ENCODE measurements around the gene MAP2K1.

DNA sequence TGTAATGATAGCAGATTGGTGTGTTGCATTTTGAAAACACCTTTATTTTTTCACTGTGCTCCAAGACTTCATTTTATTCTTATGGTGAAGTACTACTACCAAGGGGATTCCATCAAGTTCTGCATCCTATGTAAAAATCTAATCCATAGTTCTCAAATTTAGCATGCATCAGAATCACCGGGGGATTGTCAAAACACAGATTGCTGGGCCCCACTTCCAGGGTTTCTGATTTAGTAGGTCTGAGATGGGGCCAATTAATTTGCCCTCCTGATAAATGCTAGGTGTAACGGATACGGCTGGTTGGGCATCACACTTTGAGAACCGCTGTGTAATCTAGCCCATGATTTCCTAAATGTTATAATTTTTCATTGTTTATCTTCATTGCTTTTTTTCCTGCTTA, 119.1 kb downstream of the MAP2K1 start:
- TF ChIP-seq, protein P1, sequence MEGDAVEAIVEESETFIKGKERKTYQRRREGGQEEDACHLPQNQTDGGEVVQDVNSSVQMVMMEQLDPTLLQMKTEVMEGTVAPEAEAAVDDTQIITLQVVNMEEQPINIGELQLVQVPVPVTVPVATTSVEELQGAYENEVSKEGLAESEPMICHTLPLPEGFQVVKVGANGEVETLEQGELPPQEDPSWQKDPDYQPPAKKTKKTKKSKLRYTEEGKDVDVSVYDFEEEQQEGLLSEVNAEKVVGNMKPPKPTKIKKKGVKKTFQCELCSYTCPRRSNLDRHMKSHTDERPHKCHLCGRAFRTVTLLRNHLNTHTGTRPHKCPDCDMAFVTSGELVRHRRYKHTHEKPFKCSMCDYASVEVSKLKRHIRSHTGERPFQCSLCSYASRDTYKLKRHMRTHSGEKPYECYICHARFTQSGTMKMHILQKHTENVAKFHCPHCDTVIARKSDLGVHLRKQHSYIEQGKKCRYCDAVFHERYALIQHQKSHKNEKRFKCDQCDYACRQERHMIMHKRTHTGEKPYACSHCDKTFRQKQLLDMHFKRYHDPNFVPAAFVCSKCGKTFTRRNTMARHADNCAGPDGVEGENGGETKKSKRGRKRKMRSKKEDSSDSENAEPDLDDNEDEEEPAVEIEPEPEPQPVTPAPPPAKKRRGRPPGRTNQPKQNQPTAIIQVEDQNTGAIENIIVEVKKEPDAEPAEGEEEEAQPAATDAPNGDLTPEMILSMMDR (IDR thresholded peaks at IDR 0.05), result no peak
- TF ChIP-seq POLR2A (IDR thresholded peaks at IDR 0.05), result no peak
